ENCODE results near the gene LIF.
A peak's percentile ranks its signal among the peaks of the same experiment; 100 is the strongest.

Gene LIF

DNA sequence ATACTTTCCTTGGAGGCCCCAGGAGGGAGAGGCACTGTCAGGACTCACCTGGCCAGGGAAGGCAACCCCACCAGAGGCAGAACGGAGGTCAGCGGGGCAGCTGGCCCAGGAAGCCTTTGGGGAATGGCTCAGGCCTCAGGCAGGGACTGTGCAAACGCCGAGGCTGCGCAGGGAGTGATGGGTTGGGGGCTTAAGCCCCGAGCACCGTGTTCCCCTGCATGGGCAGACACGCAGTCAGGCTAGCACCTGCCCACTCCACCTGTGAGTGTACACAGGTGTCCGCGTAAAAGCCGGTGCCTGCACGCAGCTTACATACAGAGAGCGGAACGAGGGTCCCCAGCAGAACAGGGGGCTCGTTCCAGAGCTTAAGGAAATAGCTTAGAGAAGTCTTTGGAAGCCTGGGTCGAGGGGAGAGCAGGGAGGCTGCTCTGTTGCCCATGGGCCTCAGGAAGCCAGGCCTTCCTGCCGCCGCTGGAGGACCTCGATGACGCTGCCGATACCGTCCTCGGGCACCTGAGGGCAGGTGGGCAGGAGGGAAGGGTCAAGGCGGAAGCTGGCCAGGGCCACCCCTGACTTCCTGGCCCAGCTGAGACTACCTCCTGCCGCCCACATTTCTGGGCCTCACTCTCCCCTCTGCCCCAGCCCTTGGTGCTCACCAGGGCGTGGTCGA is 38.8 kb upstream of the LIF start:
- H3K4me3 ChIP-seq, result no peak overlapping the region
- no peak overlapping the region for H3K27ac ChIP-seq

DNA sequence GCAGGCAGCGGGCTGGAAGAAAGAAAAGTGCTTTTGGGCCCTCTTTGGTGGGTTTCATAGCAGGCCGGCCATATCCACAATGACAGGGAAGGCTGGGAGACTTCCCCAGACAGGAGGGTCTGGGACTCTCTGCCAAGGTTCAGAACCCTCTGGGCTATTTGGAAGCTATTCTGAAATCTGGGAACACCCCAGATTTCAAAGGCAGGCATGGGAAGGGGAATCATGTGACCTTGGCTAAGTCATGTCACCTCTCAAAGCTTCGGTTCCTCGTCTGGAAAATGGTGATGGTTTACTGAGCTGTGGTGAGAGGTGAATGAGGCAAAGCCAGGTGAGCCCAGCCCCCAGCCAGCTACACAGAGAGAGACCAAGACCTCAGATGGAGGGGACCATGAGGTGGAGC is 38.1 kb upstream of the LIF start:
- no peak overlapping the region for H3K4me3 ChIP-seq
- no peak overlapping the region for H3K27ac ChIP-seq

DNA sequence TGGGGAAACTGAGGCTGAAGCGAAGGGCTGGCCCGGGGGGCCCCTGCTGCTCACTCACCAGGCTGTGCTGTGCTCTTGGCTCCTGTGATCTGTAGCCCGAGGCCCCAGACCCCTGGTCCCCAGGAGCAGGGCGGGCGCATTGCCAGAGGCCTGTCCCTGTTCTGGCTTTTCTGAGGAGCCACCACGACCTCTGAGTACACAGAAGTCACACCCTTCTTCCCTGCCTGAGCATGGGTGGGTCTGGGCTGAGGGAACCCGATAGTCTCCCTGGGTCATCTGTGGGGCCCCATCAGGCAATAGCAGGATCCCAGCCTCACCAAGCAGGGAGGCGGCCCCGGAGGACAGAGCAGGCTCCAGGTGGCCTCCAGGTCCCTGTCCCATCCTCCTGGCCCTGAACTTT is 37.6 kb upstream of the LIF start:
- no peak overlapping the region for H3K4me3 ChIP-seq
- H3K27ac ChIP-seq, result no peak overlapping the region

DNA sequence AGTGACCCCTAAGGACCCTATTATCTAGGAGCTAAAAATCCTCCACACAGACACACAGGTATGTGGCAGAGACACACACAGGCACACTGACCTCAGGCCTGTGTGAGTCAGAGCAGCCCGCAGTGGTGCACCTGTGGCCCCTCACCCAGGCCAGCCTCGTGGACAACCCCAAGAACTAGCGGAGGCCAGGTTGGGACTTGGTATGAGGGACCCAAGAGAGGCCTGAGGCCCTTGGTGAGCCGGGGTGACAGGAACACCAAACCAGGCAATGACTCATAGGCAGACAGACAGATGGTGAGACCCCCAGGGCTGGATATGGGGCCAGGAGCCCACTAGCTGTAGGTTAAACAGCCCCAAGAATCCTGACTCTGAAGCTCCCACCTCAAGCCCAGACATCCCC is 36.8 kb upstream of the LIF start:
- Histone ChIP-seq H3K4me3 (no peak overlapping the region), H3K27ac (no peak overlapping the region)

GRCh38 chr22:30282616-30283046 is 36.1 kb upstream of the LIF start:
- H3K4me3 ChIP-seq, result no peak overlapping the region

DNA sequence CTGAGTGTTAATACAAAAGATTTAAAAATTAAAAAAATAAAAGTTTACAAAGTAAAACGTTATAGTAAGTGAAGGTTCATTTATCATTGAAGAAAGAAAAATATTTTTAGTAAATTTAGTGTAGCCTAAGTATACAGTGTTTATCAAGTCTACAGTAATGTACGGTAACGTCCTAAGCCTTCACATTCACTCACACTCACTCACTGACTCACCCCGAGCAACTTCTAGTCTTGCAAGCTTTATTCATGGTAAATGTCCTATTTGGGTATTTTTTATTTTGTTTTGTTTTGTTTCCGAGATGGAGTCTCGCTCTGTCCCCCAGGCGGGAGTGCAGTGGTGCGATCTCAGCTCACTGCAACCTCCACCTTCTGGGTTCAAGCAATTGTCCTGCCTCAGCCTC is 33.9 kb upstream of the LIF start:
- Histone ChIP-seq H3K4me3 (no peak overlapping the region), H3K27ac (no peak overlapping the region)

More at GRCh38 chr22:30282616-30283046, 36.1 kb upstream of the LIF start:
- no peak overlapping the region for H3K27ac ChIP-seq

DNA sequence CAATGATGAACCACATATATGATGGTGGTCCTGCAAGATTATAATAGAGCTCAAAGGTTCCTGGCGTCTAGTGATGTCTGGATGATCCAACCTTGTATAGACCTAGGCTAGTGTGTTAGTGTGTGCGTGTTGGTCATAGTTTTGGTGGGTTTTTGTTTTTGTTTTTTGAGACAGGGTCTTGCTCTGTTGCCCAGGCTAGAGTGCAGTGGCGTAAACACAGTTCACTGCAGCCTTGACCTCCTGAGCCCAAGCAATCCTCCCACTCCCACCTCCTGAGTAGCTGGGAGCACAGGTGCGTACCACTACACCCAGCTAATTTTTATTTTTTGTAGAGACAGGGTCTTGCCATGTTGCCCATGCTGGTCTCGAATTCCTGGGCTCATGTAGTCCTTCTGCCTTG is 33.4 kb upstream of the LIF start:
- Histone ChIP-seq H3K4me3 (no peak overlapping the region), H3K27ac (no peak overlapping the region)

DNA sequence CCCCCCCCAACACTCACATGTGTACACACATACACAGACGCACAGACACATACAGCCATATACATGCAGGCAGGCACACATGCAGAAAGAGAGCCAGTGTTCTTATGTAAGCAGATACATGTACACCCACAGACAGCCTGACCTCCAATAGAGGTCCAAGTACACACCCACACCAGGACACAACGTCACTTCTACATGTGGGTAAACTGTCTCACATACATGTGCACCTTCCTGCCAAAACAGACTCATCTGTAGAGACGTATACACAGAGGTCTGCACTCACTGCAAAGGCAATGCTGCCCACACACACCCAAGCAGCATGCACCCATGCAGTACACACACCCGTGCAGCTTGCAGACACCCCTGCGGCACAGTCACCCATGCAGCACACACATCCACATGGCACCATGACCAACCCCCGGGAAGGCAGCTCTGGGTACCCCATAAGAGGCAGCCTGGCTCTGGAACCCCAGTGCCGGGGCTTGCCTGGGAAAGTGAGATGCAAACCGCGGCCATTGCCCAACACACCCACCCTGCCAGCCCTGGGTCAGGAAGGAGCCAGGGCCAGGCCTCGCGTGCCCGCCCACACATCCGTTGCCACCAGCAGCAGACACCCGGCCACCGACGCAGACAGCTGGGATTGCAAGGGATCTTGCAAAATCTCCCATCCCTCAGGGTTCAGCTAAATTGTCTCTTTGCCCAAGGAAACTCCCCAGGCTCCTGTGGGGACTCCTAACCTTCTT is 32.7 kb upstream of the LIF start:
- no peak overlapping the region for H3K4me3 ChIP-seq

DNA sequence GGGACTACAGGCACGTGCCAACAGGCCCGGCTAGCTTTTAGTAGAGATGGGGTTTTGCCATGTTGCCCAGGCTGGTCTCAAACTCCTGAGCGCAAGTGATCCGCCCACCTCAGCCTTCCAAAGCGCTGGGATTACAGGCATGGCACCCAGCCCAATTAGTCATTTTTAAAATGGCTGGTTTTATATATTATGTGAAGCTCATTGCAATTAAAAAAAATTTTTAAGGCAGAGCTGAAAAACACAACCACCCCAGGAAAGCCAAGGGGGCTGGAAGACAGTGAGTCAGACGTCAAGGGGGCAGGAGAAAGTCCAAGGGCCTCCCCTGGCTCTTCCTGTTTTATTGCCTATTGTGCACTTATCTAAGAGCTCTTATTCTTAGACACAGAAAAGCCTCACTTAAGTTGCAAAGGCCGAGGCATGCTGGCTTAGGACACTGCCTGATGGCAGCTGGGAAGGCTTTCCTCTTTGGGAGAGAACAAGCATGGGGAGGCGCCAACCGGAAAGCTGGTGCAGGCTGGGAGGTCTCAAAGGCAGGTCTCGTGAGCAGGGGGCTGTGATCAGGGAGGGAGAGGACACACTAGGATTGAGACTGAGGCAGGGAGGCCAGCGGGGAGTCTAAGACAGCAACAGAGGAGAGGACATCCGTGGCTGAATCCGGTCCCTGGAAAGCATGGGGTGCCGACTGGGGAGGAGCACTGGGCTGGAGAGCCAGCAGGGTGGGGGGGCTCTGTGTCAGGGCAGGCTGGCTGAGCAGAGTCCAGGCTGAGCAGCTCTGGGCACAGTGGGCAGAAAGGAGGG is 31.2 kb upstream of the LIF start:
- peak overlapping the region in 20 of 21 experiments; percentile 0 to 87 (median 63) for H3K27ac ChIP-seq
- H3K4me3 ChIP-seq, result no peak overlapping the region

More for the DNA sequence above, 32.7 kb upstream of the LIF start:
- no peak overlapping the region for H3K27ac ChIP-seq

GRCh38 chr22:30276039-30276438 is 29.5 kb upstream of the LIF start:
- Histone ChIP-seq H3K27ac (no peak overlapping the region), H3K4me3 (no peak overlapping the region)

- no peak overlapping the region for H3K4me3 ChIP-seq
- no peak overlapping the region for H3K27ac ChIP-seq
These were observed 29.1 kb upstream of the LIF start for GRCh38 chr22:30275625-30276024.

DNA sequence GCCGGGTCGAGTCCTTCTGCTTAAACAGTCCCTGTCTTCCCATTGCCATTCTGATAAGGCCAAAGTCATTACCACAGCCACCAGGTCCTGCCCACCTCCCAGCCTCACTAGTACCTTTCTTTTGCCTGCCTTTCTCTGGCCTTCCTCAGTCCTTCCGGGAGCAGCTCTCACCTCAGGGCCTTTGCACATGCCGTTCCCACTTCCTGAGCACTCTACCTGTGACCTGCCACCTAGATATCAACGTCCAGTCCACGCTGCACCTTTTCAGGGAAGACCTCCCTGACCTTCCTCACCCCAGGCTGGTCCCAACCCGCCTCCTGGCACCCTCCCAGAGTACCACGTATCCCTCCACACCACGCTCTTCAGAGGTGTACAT is 27.9 kb upstream of the LIF start:
- Histone ChIP-seq H3K4me3 (no peak overlapping the region), H3K27ac (no peak overlapping the region)

GRCh38 chr22:30273711-30274436 is 27.3 kb upstream of the LIF start:
- Histone ChIP-seq H3K27ac (peak overlapping the region in 2 of 21 experiments; percentile 26 to 35), H3K4me3 (no peak overlapping the region)

DNA sequence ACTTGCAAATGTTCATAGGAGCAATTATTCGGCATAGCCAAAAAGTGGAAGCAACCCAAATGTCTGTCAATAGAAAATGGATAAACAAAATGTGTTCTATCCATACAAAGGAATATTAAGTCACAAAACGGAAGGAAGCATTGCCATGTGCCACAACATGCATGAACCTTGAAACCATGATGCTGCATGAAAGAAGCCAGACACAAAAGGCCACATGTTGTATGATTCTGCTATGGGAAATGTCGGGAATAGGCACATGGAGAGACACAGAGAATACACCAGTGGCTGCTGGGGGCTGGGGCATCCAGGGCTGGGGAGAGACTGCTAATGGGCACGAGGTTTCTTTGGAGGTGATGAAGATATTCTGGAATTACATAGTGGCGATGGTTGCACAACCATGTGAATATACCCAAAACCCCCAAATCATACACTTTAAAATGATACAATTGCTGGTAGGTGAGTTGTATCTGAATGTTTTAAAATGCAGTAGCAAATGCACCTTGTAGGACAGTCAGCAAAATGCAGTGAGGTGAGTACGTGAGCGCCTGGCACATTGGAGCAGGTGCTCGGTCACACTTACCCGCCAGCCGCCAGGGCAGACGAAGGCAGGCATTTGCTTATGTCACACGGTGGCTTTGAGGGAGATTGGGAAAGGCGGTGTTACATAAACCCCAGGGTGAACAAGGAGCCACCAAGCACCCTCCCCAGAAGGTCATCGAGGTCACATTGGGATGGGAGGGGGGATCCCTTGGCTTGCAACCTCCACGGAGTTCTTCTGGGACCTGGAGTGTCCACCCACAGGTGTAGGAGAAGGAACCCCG is 26.4 kb upstream of the LIF start:
- no peak overlapping the region for H3K27ac ChIP-seq
- no peak overlapping the region for H3K4me3 ChIP-seq

DNA sequence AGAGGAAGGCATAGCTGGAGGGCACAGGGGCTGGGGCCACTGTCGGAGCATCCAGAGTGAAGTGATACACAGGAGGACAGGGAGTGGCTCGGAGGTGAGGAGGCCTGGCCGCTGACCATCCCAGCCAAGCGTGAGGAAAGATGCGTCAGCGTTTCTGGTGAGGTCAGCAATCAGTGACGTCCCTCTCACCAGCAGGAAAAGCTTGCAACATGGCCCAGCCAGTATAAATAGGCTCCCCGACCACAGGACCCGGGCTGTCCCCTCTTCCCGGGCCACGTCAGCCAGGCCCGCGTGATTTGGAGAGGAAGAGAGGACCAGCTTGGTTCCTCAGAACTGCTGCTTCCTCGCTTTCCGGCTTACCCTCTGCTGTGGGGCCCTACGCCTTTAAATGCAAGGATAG is 24.3 kb upstream of the LIF start:
- Histone ChIP-seq H3K4me3 (no peak overlapping the region), H3K27ac (peak overlapping the region in 4 of 21 experiments; percentile 25 to 58 (median 46))

DNA sequence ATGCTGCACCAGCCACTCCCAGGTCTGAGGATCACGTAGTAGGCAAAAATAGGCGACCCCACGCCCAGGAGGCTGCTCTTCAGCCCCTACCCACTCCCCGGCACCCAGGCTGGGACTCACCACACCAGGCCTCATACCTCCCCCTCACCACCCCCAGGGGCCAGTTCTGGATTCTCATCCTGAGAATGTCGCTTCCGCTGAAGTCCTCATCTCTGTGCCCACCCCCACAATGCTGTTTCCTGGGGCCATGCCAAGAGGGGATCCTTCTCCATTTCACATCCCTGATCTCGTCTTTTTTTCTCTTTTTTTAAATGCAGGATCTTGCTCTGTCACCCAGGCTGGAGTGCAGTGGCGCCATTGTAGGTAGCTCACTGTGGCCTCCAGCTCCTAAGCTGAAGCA is 21.8 kb upstream of the LIF start:
- peak overlapping the region in 11 of 21 experiments; percentile 18 to 89 (median 76) for H3K27ac ChIP-seq
- H3K4me3 ChIP-seq, result no peak overlapping the region

DNA sequence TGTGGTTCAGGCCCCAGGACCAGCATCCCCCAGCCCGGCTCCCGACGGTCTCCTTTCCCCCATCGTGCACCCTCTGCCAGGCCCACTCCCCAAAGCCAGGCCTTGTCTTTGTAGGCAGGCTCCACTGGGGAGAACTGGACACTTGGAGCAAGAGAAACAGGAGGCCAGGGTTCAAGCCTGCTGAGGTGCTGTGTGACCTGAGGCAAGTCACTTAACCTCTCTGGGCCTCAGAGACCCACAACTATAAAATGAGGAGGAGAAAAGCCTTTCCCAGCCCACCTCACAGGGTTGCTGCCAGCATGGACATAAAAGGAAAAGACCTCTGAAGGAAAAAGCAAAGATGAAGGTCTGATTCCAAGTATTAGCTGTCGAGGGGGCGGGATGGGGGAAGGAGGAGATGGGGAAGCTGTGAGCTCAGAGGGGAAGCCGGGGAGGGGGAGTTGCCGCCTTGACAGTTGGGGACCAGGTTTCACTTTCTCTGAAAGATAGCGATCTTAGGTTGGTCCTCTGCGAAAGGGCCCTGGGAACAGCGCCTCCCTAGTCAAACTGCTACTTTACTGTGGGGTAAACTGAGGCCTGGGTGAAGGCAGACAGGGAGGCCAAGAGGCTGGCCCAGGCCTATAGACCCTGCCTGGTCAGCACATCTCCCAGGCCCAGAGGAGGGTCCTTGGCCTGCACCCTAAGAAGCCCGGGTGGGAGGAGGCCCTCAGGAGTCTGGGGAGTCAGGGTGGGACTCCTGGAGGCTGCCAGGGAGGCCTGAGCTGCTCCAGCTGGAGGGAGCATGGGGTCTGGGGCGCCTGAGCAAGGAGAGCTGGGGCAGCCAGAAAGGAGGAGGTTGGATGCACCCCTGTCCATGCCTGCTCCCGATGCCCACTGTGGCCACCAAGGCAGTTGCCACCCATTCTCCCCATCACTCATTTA is 21.1 kb upstream of the LIF start:
- H3K27ac ChIP-seq, result peak overlapping the region in 18 of 21 experiments; percentile 54 to 89 (median 76)
- peak overlapping the region in 5 of 7 experiments; percentile 3 to 44 (median 37) for H3K4me3 ChIP-seq
